ENCODE measurements around the gene SCNN1A.
"Not testable (repeated sequence)": the region's sequence is repeated elsewhere in the genome, so short reads cannot be mapped to it uniquely, and the experiment has no call there.

Gene SCNN1A

DNA sequence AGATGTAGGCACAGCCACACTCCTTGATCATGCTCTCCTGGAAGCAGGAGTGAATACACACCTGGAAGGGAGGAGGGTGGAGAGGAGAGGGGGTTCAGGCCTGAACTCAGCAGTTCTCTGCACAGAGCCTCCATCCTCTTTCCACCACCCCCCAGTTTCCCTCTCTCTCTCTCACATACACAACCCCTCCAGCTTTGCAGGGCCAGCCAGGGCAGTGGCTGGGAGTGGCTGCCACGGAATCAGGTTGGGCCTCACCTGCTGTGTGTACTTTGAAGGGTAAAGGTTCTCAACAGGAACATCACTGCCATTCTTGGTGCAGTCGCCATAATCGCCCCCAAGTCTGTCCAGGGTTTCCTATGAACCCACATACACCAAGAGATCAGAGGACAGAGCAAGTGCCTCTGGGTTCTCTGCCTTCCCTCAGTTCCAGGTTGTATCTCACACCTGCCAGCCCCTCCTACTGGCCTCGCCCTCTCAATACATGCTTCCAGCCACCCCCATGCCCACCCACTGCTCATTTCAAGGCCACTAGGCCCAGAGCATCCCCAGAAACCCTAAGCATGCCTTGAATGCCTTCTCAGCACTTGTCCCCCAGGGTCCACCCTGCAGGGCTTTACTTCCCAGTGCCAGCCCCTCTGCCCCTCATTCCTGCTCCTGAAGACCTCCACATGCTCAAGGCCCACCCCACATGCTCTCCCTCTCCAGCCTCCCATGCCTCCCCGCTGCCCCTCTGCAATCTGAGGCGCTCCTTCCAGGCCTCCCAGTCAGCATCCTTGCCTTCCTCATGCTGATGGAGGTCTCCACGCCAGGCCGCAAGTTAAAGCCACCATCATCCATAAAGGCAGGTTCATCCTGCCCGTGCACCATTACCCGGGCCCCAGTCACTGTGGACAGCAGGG lies 20.6 kb downstream of the SCNN1A start:
- H3K4me3 Mint-ChIP-seq: no peak overlapping the region
- H3K9me3 Mint-ChIP-seq: no peaks in the 10 kb centered on the region
- DNase-seq: no peak
- H3K27me3 Mint-ChIP-seq: peaks cover 44 to 65% of the 10 kb centered on the region in 2 donors
- no peak for ATAC-seq (replicated peaks)
- no peaks in the 10 kb centered on the region for H3K36me3 Mint-ChIP-seq
- no peak overlapping the region for H3K27ac Mint-ChIP-seq
- H3K4me1 Mint-ChIP-seq: peaks cover 9% of the 10 kb centered on the region in 2 donors

GRCh38 chr12:6352193-6353173 lies 22.9 kb downstream of the SCNN1A start:
- H3K4me1 Mint-ChIP-seq: peaks cover 9% of the 10 kb centered on the region in 2 donors
- peak; percentile 79 to 85 for ATAC-seq (replicated peaks)
- H3K4me3 Mint-ChIP-seq: no peak overlapping the region
- DNase-seq: no peak
- H3K27ac Mint-ChIP-seq: no peak overlapping the region
- H3K9me3 Mint-ChIP-seq: no peaks in the 10 kb centered on the region
- H3K27me3 Mint-ChIP-seq: peaks cover 56 to 65% of the 10 kb centered on the region in 2 donors
- H3K36me3 Mint-ChIP-seq: no peaks in the 10 kb centered on the region

- Mint-ChIP-seq H3K27ac (no peak overlapping the region), H3K4me1 (peaks cover 9 to 15% of the 10 kb centered on the region in 2 donors), H3K36me3 (no peaks in the 10 kb centered on the region), H3K4me3 (no peak overlapping the region), H3K27me3 (peaks cover 59 to 65% of the 10 kb centered on the region in 2 donors), H3K9me3 (peaks cover 0 to 2% of the 10 kb centered on the region in 2 donors)
- DNase-seq (no peak), ATAC-seq (replicated peaks) (no peak)
Observed at GRCh38 chr12:6351622-6352021, 23.7 kb downstream of the SCNN1A start.

DNA sequence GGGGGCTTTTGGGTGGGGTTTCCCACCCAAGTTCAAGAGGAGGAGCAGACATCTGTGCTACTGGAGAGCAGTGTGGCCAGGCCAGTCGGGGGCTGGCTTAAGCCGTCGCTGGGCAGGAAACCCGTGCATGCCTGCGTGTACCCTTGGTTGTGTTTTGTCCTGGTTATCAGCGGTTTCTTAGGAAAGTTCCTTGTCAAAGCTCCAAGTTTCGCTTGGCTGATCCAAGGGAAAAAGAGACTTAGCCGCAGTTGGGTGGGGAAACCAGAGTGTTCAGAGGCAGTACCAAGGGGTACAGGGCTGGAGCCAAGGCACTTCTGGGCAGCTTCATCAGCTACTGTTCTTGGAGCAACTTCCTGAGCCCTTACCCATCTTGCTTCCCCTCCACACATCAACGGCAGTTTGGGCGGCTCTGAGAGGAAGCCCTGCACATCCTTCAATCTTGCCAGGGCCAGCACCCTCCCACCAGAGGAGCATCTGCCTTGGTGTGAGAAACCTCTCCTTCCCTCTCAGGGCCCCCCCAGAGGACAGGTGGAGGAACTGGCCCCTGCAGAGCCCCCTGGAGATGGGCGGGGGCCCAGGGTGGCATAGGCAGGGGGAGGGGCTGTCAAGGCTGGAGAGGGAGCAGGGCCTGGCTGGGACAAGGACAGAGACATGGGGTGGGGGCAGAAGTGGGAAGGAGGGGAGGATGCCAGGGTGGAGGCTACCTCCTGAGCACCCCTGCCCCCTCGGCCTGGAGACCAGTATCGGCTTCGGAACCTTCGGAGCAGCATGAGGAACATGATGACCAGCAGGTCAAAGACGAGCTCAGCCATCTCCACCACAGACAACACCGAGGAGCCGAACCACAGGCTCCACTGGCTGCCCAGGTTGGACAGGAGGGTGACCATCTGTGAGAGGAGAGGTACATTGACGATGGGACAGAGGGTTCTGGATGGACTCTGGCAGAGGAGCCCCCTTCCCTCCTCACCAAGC lies 27.7 kb downstream of the SCNN1A start:
- peaks cover 0 to 2% of the 10 kb centered on the region in 2 donors for H3K9me3 Mint-ChIP-seq
- H3K27ac Mint-ChIP-seq: no peak overlapping the region
- no peaks in the 10 kb centered on the region for H3K36me3 Mint-ChIP-seq
- no peak overlapping the region for H3K4me3 Mint-ChIP-seq
- H3K4me1 Mint-ChIP-seq: peaks cover 12 to 24% of the 10 kb centered on the region in 2 donors
- ATAC-seq (replicated peaks) (no peak), DNase-seq (no peak)
- peaks cover 46 to 48% of the 10 kb centered on the region in 2 donors for H3K27me3 Mint-ChIP-seq

- H3K36me3 Mint-ChIP-seq: no peaks in the 10 kb centered on the region
- peaks cover 42 to 44% of the 10 kb centered on the region in 2 donors for H3K27me3 Mint-ChIP-seq
- no peak overlapping the region for H3K27ac Mint-ChIP-seq
- DNase-seq (no peak), ATAC-seq (replicated peaks) (no peak)
- H3K4me3 Mint-ChIP-seq: no peak overlapping the region
- H3K9me3 Mint-ChIP-seq: peaks cover 0 to 2% of the 10 kb centered on the region in 2 donors
- peaks cover 6 to 17% of the 10 kb centered on the region in 2 donors for H3K4me1 Mint-ChIP-seq
Observed at GRCh38 chr12:6346942-6347341, 28.4 kb downstream of the SCNN1A start.

DNA sequence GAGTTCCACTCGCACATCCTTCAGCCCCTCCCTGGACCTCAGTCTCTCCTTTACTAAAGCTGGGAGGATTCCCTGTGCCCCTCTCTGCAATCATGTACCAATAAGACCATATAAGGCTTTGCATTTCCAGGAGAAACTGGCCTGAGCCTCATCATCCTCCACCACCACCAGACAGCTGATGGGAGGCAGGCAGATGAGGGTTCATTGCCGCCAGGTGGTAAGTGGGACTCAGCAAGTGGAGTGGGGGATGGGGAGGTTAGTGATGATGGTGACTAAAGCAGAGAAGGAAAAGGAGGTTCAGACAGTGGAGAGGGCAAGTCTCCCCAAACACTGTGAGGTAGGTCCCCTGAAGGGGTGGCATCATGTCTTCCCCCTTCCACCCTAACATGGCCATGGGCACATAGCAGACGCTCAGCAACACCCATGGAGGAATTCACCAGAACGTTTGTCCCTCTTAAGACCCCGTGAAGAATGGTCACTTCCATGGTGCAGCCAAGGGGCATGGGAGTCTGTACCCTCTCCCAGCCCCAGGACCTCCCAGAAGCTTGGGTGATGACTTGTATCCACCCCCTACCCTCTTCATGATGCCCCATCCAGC lies 29.0 kb downstream of the SCNN1A start:
- peaks cover 0 to 2% of the 10 kb centered on the region in 2 donors for H3K9me3 Mint-ChIP-seq
- H3K4me1 Mint-ChIP-seq: peaks cover 9 to 17% of the 10 kb centered on the region in 2 donors
- H3K4me3 Mint-ChIP-seq: no peak overlapping the region
- ATAC-seq (replicated peaks) (no peak), DNase-seq (no peak)
- no peak overlapping the region for H3K27ac Mint-ChIP-seq
- peaks cover 42 to 44% of the 10 kb centered on the region in 2 donors for H3K27me3 Mint-ChIP-seq
- H3K36me3 Mint-ChIP-seq: no peaks in the 10 kb centered on the region

DNA sequence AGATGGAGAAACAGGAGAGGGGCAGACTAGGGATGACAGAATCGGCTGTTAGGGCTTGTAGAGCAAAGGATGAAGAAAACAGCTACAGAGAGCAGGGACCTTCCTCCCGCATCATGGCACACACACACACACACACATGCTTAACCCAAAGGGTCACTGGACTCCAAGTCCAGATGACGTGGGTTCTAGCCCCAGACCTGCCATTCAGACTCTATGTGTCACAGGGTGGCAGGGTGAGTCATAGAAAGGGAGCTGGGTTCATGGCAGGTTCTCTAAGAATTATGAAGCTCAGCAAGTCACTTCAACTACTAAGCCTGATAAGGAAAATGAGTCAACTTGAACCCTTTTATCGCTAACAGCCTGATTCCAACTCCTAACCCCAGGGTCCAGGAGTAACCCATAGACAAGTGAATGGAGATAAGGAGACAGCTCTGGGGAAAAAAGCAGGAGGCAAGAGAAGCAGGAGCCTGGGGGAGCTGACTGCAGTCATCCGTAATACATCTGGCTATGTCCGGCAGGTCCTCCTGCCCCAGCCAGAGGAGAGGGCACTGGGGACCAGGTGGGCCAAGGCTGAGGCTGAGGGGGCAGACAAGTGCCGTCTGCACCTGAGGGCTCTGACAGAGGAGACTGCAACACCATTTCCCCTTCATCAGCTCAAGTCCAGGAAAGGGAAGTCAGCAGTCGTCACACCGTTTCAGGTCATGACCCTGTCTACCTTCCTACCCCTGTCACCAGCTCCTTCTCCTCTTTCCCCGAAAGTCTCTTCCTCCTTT lies 29.9 kb downstream of the SCNN1A start:
- Mint-ChIP-seq H3K4me1 (peaks cover 9 to 17% of the 10 kb centered on the region in 2 donors), H3K27me3 (peaks cover 42 to 44% of the 10 kb centered on the region in 2 donors), H3K9me3 (peaks cover 0 to 2% of the 10 kb centered on the region in 2 donors), H3K36me3 (no peaks in the 10 kb centered on the region), H3K27ac (no peak overlapping the region), H3K4me3 (no peak overlapping the region)
- ATAC-seq (replicated peaks): peak; percentile 51
- DNase-seq: no peak

DNA sequence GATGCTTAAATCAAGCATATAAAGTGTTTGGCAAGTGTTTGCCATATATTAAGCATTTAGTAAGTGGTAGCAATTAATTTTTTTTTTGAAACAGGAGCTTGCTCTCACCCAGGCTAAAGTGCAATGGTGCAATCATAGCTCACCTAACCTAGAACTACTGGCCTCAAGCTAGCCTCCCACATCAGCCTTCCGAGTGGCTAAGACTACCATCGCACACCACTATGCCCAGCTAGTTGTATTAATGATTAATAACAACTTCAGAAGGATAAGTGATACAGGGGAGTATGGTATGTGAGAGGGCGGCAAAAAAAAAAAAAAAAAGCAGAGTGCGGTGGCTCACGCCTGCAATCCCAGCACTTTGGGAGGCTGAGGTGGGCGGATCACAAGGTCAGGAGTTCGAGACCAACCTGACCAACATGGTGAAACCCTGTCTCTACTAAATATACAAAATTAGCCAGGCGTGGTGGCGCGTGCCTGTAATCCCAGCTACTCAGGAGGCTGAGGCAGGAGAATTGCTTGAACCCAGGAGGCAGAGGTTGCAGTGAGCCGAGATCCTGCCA lies 31.2 kb downstream of the SCNN1A start:
- H3K36me3 Mint-ChIP-seq; H3K4me3 Mint-ChIP-seq; H3K27ac Mint-ChIP-seq; DNase-seq; ATAC-seq (replicated peaks); H3K9me3 Mint-ChIP-seq: not testable (repeated sequence)
- Mint-ChIP-seq H3K27me3 (peaks cover 40 to 42% of the 10 kb centered on the region in 2 donors), H3K4me1 (peaks cover 9 to 17% of the 10 kb centered on the region in 2 donors)

- Mint-ChIP-seq H3K4me3 (no peak overlapping the region), H3K9me3 (peaks cover 0 to 2% of the 10 kb centered on the region in 2 donors), H3K27me3 (peaks cover 33 to 36% of the 10 kb centered on the region in 2 donors), H3K36me3 (no peaks in the 10 kb centered on the region), H3K27ac (no peak overlapping the region), H3K4me1 (peaks cover 9 to 17% of the 10 kb centered on the region in 2 donors)
- ATAC-seq (replicated peaks): no peak
- no peak for DNase-seq
Observed at GRCh38 chr12:6343518-6343917, 31.8 kb downstream of the SCNN1A start.

- Mint-ChIP-seq H3K4me3 (no peak overlapping the region), H3K27me3 (peaks cover 24% of the 10 kb centered on the region in 2 donors), H3K4me1 (peaks cover 9 to 15% of the 10 kb centered on the region in 2 donors), H3K9me3 (peaks cover 0 to 2% of the 10 kb centered on the region in 2 donors), H3K27ac (no peak overlapping the region), H3K36me3 (no peaks in the 10 kb centered on the region)
- ATAC-seq (replicated peaks) (no peak), DNase-seq (no peak)
Observed at GRCh38 chr12:6342140-6342889, 33.0 kb downstream of the SCNN1A start.

DNA sequence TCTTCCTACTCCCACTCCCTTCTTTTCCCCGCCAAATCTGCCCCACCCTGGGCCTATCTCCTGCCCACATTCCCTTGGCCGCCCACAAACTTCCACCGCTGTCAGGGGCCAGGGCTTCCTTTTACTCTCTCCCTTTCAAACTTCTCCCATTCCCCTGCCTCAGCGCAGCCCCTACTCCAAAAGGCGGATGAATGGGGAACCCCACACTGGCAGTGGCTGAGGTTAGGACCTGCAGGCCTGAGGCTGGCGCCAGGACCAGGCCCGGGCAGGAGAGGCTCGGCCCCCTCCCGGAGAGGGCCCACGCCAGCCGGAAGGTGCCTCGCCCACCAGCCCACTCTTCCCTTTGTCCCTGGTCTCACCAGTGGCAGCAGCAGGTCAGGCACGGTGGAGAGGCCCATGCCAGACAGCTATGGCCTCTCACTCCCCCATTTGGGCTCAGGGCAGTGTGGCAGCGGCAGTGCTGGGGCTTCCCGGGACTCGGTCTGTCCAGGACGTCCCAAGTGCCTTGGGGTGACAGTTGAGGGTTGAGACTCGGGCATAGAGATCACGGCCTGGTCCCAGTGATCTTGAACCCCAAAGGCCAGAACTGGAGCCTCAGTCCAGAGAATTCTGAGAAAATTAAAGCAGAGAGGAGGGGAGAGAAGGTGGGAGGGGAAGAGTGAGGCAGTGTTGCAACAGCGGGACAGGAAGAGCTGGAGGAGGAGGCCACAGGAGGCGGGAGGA lies 33.8 kb downstream of the SCNN1A start, which contains the start of gene TNFRSF1A:
TNFRSF1A (minus strand) TSS at position 660 of the 723 bp plus-strand sequence; CDS start at position 398, 262 bp downstream.
- Mint-ChIP-seq H3K9me3 (no peaks in the 10 kb centered on the region), H3K4me1 (peaks cover 11% of the 10 kb centered on the region in 2 donors), H3K4me3 (no peak within 1 kb of the TSS), H3K36me3 (no peaks in the 10 kb centered on the region), H3K27me3 (peaks cover 16 to 19% of the 10 kb centered on the region in 2 donors), H3K27ac (peak within 1 kb of the TSS; percentile 87)
- DNase-seq (no peak), ATAC-seq (replicated peaks) (peak; percentile 18 to 26)
